Measurements from ENCODE around the gene RAB33B.
"Not testable (repeated sequence)": the region's sequence is repeated elsewhere in the genome, so short reads cannot be mapped to it uniquely, and the experiment has no call there.

RAB33B gene

DNA sequence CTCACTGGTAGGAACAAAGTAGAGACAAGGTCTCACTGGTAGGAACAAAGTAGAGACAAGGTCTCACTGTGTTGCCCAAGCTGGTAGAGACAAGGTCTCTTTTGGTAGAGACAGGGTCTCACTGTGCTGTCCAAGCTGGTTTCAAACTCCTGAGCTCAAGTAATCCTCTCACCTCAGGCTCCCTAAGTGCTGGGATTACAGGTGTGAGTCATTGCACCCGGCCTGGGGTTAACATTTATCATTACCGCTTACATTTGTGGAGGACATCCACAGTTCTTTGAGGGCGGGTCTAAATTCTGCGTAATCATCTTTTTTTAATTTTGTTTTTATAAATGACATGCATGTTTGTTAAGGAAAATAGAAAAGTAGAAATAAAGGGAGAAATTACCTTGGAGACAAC, 12.0 kb downstream of the RAB33B start:
- no peak for DNase-seq

GRCh38 chr4:139468756-139469155, 14.8 kb downstream of the RAB33B start:
- not testable (repeated sequence) for DNase-seq

- DNase-seq, result no peak
Observed at GRCh38 chr4:139469216-139469615, 15.3 kb downstream of the RAB33B start.

DNA sequence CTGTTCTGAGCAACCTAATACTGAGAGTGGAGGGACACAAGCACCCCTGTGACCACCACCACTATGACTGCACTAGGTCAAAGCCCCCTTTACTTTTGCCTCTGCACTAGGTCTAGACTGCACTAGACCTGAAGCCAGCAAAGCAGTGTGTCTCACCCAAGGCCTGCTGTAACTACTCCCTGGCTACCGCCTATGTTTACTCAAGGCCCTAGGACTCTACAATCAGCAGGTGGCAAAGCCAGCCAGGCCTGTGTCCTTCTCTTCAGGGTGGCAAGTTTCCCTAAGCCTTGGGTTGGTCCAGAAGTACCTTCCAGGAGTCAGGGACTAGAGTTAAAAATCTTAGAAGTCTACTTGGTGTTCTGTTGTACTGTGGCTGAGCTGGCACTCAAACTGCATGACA, 15.9 kb downstream of the RAB33B start:
- no peak for DNase-seq

DNA sequence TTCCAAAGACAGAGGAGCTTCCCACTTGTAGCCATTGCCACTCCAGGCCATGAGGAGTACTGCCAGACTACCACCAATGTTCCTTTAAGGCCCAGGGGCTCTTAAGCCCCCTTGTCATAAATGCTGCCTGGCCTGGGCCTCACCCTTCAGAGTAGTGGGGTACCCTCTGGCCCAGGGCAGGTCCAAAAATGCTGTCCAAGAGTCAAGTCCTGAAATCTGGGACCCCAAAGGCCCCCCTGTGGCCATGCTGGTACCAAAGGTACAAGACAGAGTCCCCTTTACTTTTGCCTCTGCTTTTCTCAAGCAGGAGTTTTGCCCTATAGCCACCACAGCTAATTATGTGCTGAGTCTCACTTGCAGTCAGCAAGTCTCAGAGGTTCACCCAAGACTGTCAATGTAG, 16.4 kb downstream of the RAB33B start:
- DNase-seq, result no peak

GRCh38 chr4:139470997-139471665, 17.2 kb downstream of the RAB33B start:
- no peak for DNase-seq

- DNase-seq, result no peak
Observed at GRCh38 chr4:139472852-139473251, 18.9 kb downstream of the RAB33B start.

- DNase-seq, result no peak
Observed at GRCh38 chr4:139476363-139476762, 22.4 kb downstream of the RAB33B start.

DNA sequence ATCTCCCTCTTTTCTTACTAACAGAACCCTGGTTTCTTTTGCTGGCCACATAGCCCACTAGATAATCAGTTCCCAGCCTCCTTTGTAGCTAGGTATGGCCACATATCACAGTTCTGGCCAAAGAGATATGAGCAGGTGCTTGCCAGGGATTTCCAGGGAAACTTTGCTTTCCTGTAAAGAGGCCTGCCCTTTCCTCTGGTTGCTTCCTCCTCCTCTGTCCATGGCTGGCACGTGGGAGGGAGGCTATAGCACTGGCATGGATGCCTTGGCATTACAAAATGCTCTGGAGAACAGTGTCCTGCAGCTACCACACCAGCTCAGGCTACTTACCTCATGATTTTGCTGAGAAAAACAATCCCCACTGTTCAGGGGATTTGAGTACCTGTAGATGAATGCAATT, 27.5 kb downstream of the RAB33B start:
- no peak for DNase-seq

DNA sequence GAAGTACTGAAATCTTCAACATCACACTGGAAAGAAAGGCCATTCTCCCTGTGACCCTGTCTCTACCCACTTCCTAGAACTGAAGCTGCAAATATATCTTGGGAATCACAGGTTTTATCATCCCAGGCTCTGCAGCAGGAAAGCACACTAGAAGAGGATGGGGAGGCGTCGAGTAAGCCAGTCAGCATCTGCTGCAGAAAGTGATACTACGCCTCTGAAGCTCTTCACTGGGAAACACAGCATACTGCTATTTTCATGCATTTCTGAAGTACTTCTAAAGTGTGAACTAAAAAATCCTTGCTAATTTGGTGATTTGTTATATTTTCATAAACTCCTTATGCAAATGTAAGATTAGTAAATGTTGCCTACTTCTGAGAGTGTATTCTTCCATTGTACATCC, 29.1 kb downstream of the RAB33B start:
- no peak for DNase-seq

DNA sequence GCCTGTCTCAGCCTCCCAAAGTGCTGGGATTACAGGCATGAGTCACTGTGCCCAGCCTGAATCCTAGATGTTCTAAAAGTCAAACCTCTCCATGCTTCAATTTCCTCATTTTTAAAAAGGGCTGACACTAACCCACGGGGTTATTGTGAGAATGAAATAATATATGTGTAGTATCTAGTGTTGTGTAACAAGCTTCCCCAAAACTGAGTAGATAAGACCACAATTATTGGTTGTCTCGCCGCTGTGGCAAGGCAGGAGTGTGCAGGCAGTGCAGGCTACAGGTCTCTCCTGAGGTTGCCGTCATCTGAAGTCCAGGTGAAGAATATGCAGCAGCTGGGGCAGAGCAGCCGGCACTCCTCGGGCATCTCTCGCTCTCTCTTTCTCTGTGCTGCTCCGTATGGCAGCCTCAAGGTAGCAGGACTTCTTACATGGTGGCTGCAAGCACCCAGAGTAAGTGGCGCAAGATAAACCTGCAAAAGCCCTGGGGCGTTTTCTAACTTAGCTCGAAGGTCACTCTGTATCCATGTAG, 30.9 kb downstream of the RAB33B start:
- no peak for DNase-seq

DNA sequence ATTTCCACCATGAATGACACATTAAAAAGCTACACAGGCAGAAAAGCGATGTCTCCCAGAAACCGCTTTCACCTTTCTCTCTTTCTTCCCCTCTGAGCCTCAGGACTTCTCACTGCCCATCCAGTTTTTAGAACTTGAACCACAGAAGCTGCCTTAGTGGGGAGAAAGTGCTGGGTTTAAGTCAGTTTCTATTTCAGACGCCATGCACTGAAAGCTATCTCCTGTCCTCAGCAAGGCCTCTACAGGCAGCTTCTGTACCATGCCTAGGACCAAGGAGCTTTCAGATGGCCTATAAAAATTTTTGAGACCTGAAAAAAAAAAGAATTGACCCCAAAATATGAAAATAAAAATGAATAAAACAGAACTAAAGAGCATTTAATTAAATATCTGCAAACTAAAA, 34.5 kb downstream of the RAB33B start:
- no peak for DNase-seq

GRCh38 chr4:139489638-139490037, 35.7 kb downstream of the RAB33B start:
- no peak for DNase-seq

DNA sequence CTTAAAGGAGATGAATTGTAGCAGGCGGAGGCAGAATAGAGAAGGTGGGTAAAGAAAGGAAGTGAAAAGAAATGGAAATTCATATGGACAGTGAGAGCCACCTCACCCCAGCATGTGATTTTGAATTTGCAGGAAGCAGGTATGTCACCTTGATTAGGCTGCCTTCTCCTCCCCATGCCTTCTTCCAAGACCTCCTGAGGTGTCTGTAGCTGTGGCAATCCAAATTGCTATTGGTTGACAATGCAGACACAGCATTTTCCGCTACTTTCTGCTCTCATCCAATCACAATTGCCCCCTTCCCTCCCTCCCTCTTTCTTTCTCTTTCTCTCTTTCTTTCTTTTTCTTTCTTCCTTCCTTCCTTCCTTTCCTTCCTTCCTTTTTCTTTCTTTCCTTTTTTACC, 38.5 kb downstream of the RAB33B start:
- no peak for DNase-seq

DNA sequence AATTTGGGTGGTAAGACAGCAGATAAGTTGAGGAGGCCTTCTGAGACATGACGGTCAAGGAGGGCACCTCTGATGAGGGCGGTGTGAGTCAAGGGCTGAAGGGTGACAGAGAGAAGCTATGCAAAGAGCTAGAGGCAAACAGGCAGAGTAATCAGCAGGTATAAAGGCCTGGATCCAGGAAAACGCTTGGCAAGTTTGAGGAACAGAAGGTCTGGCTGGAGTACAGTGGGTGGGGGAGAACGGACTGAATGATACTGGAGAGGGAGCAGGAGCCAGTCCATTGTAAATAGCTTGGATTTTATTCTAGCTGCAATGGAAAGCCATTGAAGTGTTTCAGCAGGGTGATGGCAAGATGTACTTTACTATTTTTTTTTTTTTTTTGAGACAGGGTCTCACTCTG, 39.3 kb downstream of the RAB33B start:
- DNase-seq, result no peak

GRCh38 chr4:139499186-139499585, 45.3 kb downstream of the RAB33B start:
- no peak for DNase-seq

- no peak for DNase-seq
Observed at GRCh38 chr4:139501117-139501516, 47.2 kb downstream of the RAB33B start.

- DNase-seq, result no peak
Observed at GRCh38 chr4:139501527-139501926, 47.6 kb downstream of the RAB33B start.

- no peak for DNase-seq
Observed at GRCh38 chr4:139501927-139502899, 48.3 kb downstream of the RAB33B start.

GRCh38 chr4:139503622-139504166, 49.8 kb downstream of the RAB33B start:
- no peak for DNase-seq

GRCh38 chr4:139506774-139507173, 52.9 kb downstream of the RAB33B start:
- no peak for DNase-seq

- no peak for DNase-seq
Observed at GRCh38 chr4:139508581-139509237, 54.8 kb downstream of the RAB33B start.

Measured in activated effector memory CD4-positive, alpha-beta T cell treated with anti-CD3 and anti-CD28 coated beads, Interleukin-2, amount 50 U/mL, for 16 hours (primary cell).